ENCODE results near the gene PDGFRB. TPM values are rescaled to one million over a fixed set of nuclear protein-coding genes. Genes with fewer than 3 reads are reported as not detected.
A peak's percentile ranks its signal among the peaks of the same experiment; 100 is the strongest.

The PDGFRB gene
- total RNA-seq, 1 experiment from 2014 or later = not detected

DNA sequence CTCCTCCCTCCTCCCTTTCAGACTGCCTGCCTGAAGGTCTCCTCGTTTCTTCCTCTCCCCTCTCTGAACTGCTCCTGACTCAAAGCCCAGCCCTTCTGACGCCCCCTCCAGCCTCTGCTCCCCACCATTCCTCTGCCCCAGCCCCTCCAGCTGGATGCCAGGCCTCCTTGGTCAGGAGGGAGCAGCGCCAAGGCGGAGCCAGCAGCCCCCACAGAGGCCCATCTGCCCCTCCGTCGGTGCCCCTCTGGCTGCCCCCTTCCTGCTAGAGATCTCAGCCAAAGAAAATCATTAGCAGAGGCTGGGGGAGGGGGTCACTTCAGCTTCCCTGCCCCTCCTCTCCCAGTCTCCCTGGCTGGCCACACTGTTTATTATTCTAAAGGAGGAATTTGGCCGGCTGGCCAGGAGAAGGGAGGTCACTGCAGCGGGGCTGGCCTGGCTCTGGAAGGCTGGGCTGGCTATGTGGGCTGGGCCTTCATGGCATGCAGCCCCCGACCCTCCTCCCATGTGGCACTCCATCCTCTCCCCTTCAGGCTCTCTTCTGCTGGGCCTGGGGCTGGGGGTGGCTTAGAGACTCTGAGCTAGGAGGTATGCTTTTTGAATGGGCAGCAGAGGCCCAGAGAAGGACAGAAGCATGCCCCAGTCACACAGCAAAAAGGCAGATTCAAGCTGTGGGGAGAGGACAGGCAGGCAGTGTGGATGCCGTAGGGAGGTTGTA, 16.9 kb downstream of the PDGFRB start:
- Histone ChIP-seq H3K36me3 (ENCODE audit: low read depth) (no peaks in the 10 kb centered on the region), H3F3A (ENCODE audit: insufficient read depth, low read depth) (peaks cover 10% of the 10 kb centered on the region), H2AFZ (no peak overlapping the region), H3K4me3 (no peak overlapping the region), H3K9me3 (ENCODE audit: insufficient read depth, low read depth) (no peaks in the 10 kb centered on the region), H4K20me1 (ENCODE audit: insufficient read depth) (no peaks in the 10 kb centered on the region), H3K9me2 (ENCODE audit: insufficient read depth) (no peaks in the 10 kb centered on the region), H3K4me2 (no peak overlapping the region), H3K27me3 (ENCODE audit: insufficient read depth, low read depth) (no peaks in the 10 kb centered on the region; the same call in 1 of the 2 replicates), H3K4me1 (replicated peaks; ENCODE audit: insufficient read depth) (peaks cover 16% of the 10 kb centered on the region), H3K27ac (no peak overlapping the region), H3K79me2 (ENCODE audit: low read depth) (no peaks in the 10 kb centered on the region)
- BruUV-seq (replicated peaks) = no TSS peak
- DNase-seq = peak in 1 of 2 experiments; percentile 11
- intact Hi-C loops (cut with micrococcal nuclease; ENCODE audit: unreplicated experiment) = no loop called here
- no peak for TF ChIP-seq CTCF (conservative IDR thresholded peaks at IDR 0.05)
- TF ChIP-seq EZH2 (IDR thresholded peaks at IDR 0.05; ENCODE audit: low read depth) = no peak
- CTCF ChIA-PET = interaction anchor here (0.5 to 0.6 kb wide), 2 partner anchors 68 to 117 kb away, joined by 3 to 9 read pairs; no protein-coding TSS in a partner anchor
- POLR2A ChIA-PET (ENCODE audit: unreplicated experiment) = interaction anchor here (0.7 kb wide), 1 partner anchor 178 kb away, joined by 3 read pairs; no protein-coding TSS in a partner anchor

DNA sequence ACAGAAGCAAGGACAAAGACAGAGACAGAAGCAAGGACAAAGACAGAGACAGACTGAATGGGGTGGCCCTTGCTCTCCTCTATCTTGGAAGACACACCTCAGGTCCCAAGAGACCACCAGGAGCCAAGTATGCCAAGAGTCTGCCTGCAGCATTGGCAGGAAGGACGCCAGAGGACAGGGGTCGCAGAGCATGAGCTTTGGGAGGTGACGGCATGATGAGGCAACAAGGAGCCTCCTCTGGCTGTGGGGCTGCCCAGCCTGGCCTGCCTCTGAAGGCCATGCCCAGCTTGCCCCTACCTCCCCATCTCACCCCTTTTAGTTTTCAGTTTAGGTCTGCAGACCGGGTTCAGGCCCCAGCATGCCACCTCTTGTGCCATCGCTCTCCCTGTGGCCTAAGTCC, 17.6 kb downstream of the PDGFRB start:
- H3K36me3 ChIP-seq (ENCODE audit: low read depth) = no peaks in the 10 kb centered on the region
- CTCF ChIA-PET = no interaction called here
- no peak for DNase-seq

More for the DNA sequence above, 17.6 kb downstream of the PDGFRB start:
- POLR2A ChIA-PET (ENCODE audit: unreplicated experiment) = no interaction called here
- Histone ChIP-seq H3K4me1 (replicated peaks; ENCODE audit: insufficient read depth) (peaks cover 9% of the 10 kb centered on the region), H3K27ac (no peak overlapping the region), H3K4me3 (no peak overlapping the region), H3F3A (ENCODE audit: insufficient read depth, low read depth) (peaks cover 10% of the 10 kb centered on the region), H3K9me3 (ENCODE audit: insufficient read depth, low read depth) (no peaks in the 10 kb centered on the region), H4K20me1 (ENCODE audit: insufficient read depth) (no peaks in the 10 kb centered on the region), H2AFZ (no peak overlapping the region), H3K9me2 (ENCODE audit: insufficient read depth) (no peaks in the 10 kb centered on the region), H3K79me2 (ENCODE audit: low read depth) (no peaks in the 10 kb centered on the region), H3K27me3 (ENCODE audit: insufficient read depth, low read depth) (no peaks in the 10 kb centered on the region; the same call in 1 of the 2 replicates), H3K4me2 (no peak overlapping the region)
- no peak for TF ChIP-seq EZH2 (IDR thresholded peaks at IDR 0.05; ENCODE audit: low read depth)
- TF ChIP-seq CTCF (conservative IDR thresholded peaks at IDR 0.05) = no peak
- intact Hi-C loops (cut with micrococcal nuclease; ENCODE audit: unreplicated experiment) = no loop called here
- BruUV-seq (replicated peaks) = no TSS peak

Measured in PC-9 (cell line).